B cell (primary cell): Measurements from ENCODE around the gene ACTMAP. TPM values are rescaled to one million over a fixed set of nuclear protein-coding genes. Genes with fewer than 3 reads are reported as not detected.

ENCODE experiments used
- ATAC-seq: fragments of 200-7000 bp; cut with Tn5 transposase; one replicate; pipeline ENCODE4 v1.10.0; 2021; ENCODE audit warnings: low read depth, mild to moderate bottlenecking, moderate number of reproducible peaks, moderate library complexity
- CTCF ChIA-PET: fragments of 350-600 bp; sonication (Branson Sonifier 250); formaldehyde crosslinking; loops from one replicate; lab custom pipeline; 2021; ENCODE audit warnings: antibody characterized with exemption, inconsistent platforms; lab: Charles Lee
- POLR2A ChIA-PET: fragments of 350-600 bp; sonication (Branson Sonifier 250); formaldehyde crosslinking; loops from one replicate; lab custom pipeline; 2021; ENCODE audit warnings: antibody characterized with exemption; lab: Charles Lee
- DNase-seq: peaks from one replicate; pipeline ENCODE4 v3.0.0; 2013
- H2AFZ ChIP-seq: 2 replicates; pipeline ENCODE4 v1.6.1; 2012; ENCODE audit warnings: mild to moderate bottlenecking, low read depth, low read length; ENCODE audit not compliant: insufficient read depth, poor library complexity, severe bottlenecking
- H3K27ac ChIP-seq, 2 donors: 1 replicate in 1 of 2; 2 replicates in 1 of 2; pipeline ENCODE4 v1.5.1; 2012 to 2013; ENCODE audit warnings: low read length in 2 of 2, mild to moderate bottlenecking in 2 of 2, moderate library complexity in 1 of 2
- H3K27me3 ChIP-seq, 4 experiments: fragments of 200-600 bp in 1 of 4; sonication (generic) in 1 of 4; replicated peaks in 1 of 4; 1 replicate in 2 of 4; 2 replicates in 2 of 4; pipeline versions ENCODE4 v1.6.1 to v1.7.0; 2013 to 2016; ENCODE audit warnings: low read length in 3 of 4, mild to moderate bottlenecking in 2 of 4, mixed read lengths in 1 of 4, moderate library complexity in 1 of 4; ENCODE audit not compliant: insufficient read depth in 4 of 4, control insufficient read depth in 3 of 4; ENCODE audit errors: control extremely low read depth in 1 of 4
- H3K36me3 ChIP-seq, 2 experiments: replicated peaks in 1 of 2; 1 replicate in 1 of 2; 2 replicates in 1 of 2; pipeline versions ENCODE4 v1.6.1 to v1.7.1; 2013; ENCODE audit warnings: low read length in 1 of 2; ENCODE audit not compliant: insufficient read depth in 2 of 2, control insufficient read depth in 1 of 2; ENCODE audit errors: control extremely low read depth in 1 of 2, extremely low read depth in 1 of 2
- H3K4me1 ChIP-seq, 2 donors: fragments of 200-600 bp in 1 of 2; sonication (generic) in 1 of 2; 1 replicate in 1 of 2; 2 replicates in 1 of 2; pipeline versions ENCODE4 v1.5.1 to v1.6.1; 2013 to 2017; ENCODE audit warnings: low read length in 2 of 2; ENCODE audit not compliant: control insufficient read depth in 2 of 2, insufficient read depth in 2 of 2
- H3K4me2 ChIP-seq: replicated peaks from 2 replicates; pipeline ENCODE3; 2012; ENCODE audit warnings: mild to moderate bottlenecking, low read depth, low read length; ENCODE audit not compliant: poor library complexity, severe bottlenecking
- H3K4me3 ChIP-seq, 5 experiments: fragments of 200-600 bp in 1 of 5; sonication (generic) in 1 of 5; 1 replicate in 3 of 5; 2 replicates in 2 of 5; pipeline versions ENCODE4 v1.5.1 to v1.7.0; 2011 to 2016; ENCODE audit warnings: low read length in 4 of 5, mild to moderate bottlenecking in 4 of 5, low read depth in 2 of 5, control low read depth in 1 of 5, moderate library complexity in 1 of 5; ENCODE audit not compliant: insufficient read depth in 1 of 5; ENCODE audit errors: control extremely low read depth in 1 of 5, extremely low read depth in 1 of 5
- H3K79me2 ChIP-seq: fragments of 200-600 bp; sonication (generic); one replicate; pipeline ENCODE4 v1.6.0; 2016; ENCODE audit warnings: low read length; ENCODE audit not compliant: control insufficient read depth, insufficient read depth
- H3K9ac ChIP-seq: fragments of 200-600 bp; sonication (generic); 2 replicates; pipeline ENCODE4 v1.6.1; 2017; ENCODE audit warnings: mild to moderate bottlenecking, low read length, moderate library complexity
- H3K9me3 ChIP-seq, 3 donors: one replicate each; pipeline versions ENCODE4 v1.6.1 to v1.7.1; 2013; ENCODE audit warnings: low read length in 2 of 3; ENCODE audit not compliant: control insufficient read depth in 2 of 3, insufficient read depth in 1 of 3; ENCODE audit errors: control extremely low read depth in 1 of 3
- H4K20me1 ChIP-seq: 2 replicates; pipeline ENCODE4 v1.6.0; 2012; ENCODE audit warnings: mild to moderate bottlenecking, low read length; ENCODE audit not compliant: insufficient read depth, control insufficient read depth, poor library complexity, severe bottlenecking
- H3K27ac Mint-ChIP-seq: one replicate; pipeline ENCODE4 v1.8.0; 2021; ENCODE audit warnings: mixed read lengths
- H3K27me3 Mint-ChIP-seq: one replicate; pipeline ENCODE4 v1.8.0; 2021; ENCODE audit warnings: mixed read lengths
- H3K4me1 Mint-ChIP-seq: one replicate; pipeline ENCODE4 v1.8.0; 2021; ENCODE audit warnings: mixed read lengths
- H3K4me3 Mint-ChIP-seq: one replicate; pipeline ENCODE4 v1.8.0; 2021; ENCODE audit warnings: mixed read lengths
- H3K9me3 Mint-ChIP-seq: one replicate; pipeline ENCODE4 v1.8.0; 2022; ENCODE audit warnings: mixed read lengths; ENCODE audit not compliant: insufficient read depth
- CTCF ChIP-seq: fragments of 200-600 bp; IDR thresholded peaks from one replicate; pipeline ENCODE4 v1.8.0; 2022; ENCODE audit warnings: antibody characterized with exemption, mild to moderate bottlenecking
- EZH2 ChIP-seq: IDR thresholded peaks from 2 replicates; pipeline ENCODE4 v1.6.1; 2012; ENCODE audit warnings: borderline replicate concordance, low read depth, mild to moderate bottlenecking, moderate library complexity, low read length; ENCODE audit not compliant: insufficient read depth, poor library complexity, severe bottlenecking
- WGBS: methylation state at CpG from one replicate; pipeline ENCODE4 v1.1.5; 2013; ENCODE audit warnings: missing lambda C conversion rate; ENCODE audit not compliant: insufficient coverage; 5-methylcytosine and 5-hydroxymethylcytosine counted together
- intact Hi-C: fragments of 100-400 bp; cut with micrococcal nuclease; formaldehyde crosslinking; loops from one replicate; pipeline ENCODE4 v1.10.0; 2022
- polyA plus RNA-seq: library from polyadenylated mRNA; depleted of rRNA; stranded (reverse); fragments of >200 nt; gene quantifications from 2 replicates; pipeline ENCODE4 v1.2.3, GENCODE V29; 2012
- total RNA-seq, 2 donors: library from RNA; stranded (reverse); fragments of 120-200 nt in 1 of 2; gene quantifications; 1 replicate in 1 of 2; 2 replicates in 1 of 2; pipeline versions ENCODE4 v1.2.3 to v1.2.4, GENCODE V29; 2013 to 2022

The ACTMAP gene
- total and polyA plus RNA-seq, 2 donors (not counting 1 experiment from before 2014, with no cell fraction given): 7.7 to 10.2 TPM

GRCh38 chr19:40736661-40737060, 13.6 kb downstream of the ACTMAP start:
- H3K27ac Mint-ChIP-seq: no peak overlapping the region
- no peak overlapping the region for H3K4me2 ChIP-seq
- TF ChIP-seq CTCF (no peak), EZH2 (no peak)
- no peaks in the 10 kb centered on the region for H3K79me2 ChIP-seq
- ChIA-PET POLR2A (no interaction called here), CTCF (no interaction called here)
- no peaks in the 10 kb centered on the region for H4K20me1 ChIP-seq
- no peaks in the 10 kb centered on the region for H3K27me3 ChIP-seq
- no peak overlapping the region for H2AFZ ChIP-seq
- WGBS: 100% methylated on average over 2 of the region's 9 CpGs
- DNase-seq: no peak
- H3K9me3 ChIP-seq: no peaks in the 10 kb centered on the region
- H3K27ac ChIP-seq: no peak overlapping the region
- no peaks in the 10 kb centered on the region for H3K27me3 Mint-ChIP-seq
- no peak overlapping the region for H3K4me3 Mint-ChIP-seq
- no peaks in the 10 kb centered on the region for H3K4me1 ChIP-seq
- H3K4me1 Mint-ChIP-seq: no peaks in the 10 kb centered on the region
- ATAC-seq: no peak
- H3K9me3 Mint-ChIP-seq: no peaks in the 10 kb centered on the region
- H3K4me3 ChIP-seq: no peak overlapping the region
- H3K9ac ChIP-seq: no peak overlapping the region
- intact Hi-C loops: no loop called here
- peaks cover 0 to 55% of the 10 kb centered on the region in 2 experiments for H3K36me3 ChIP-seq

- TF ChIP-seq CTCF (no peak), EZH2 (no peak)
- no peaks in the 10 kb centered on the region for H4K20me1 ChIP-seq
- no peak overlapping the region for H3K4me3 Mint-ChIP-seq
- H3K27ac ChIP-seq: no peak overlapping the region
- DNase-seq (no peak), ATAC-seq (no peak)
- H3K27me3 Mint-ChIP-seq: no peaks in the 10 kb centered on the region
- no peaks in the 10 kb centered on the region for H3K4me1 Mint-ChIP-seq
- intact Hi-C loops: no loop called here
- no peaks in the 10 kb centered on the region for H3K4me1 ChIP-seq
- H3K4me3 ChIP-seq: no peak overlapping the region
- WGBS: 97% methylated on average over 11 of the region's 11 CpGs
- H3K27ac Mint-ChIP-seq: no peak overlapping the region
- H3K79me2 ChIP-seq: no peaks in the 10 kb centered on the region
- H3K9me3 Mint-ChIP-seq: no peaks in the 10 kb centered on the region
- CTCF ChIA-PET: no interaction called here
- no peak overlapping the region for H2AFZ ChIP-seq
- no peaks in the 10 kb centered on the region for H3K9me3 ChIP-seq
- no peak overlapping the region for H3K9ac ChIP-seq
- no peaks in the 10 kb centered on the region for H3K27me3 ChIP-seq
- H3K36me3 ChIP-seq: peaks cover 0 to 69% of the 10 kb centered on the region in 2 experiments
- POLR2A ChIA-PET: no interaction called here
- no peak overlapping the region for H3K4me2 ChIP-seq
Observed at GRCh38 chr19:40735013-40735771, 15.1 kb downstream of the ACTMAP start.
